Measurements from ENCODE around the gene SELENBP1. TPM values are rescaled to one million over a fixed set of nuclear protein-coding genes. Genes with fewer than 3 reads are reported as not detected.

Gene SELENBP1
- polyA plus RNA-seq, 1 of the 3 experiments (the other 2 are of a cell fraction) = 0.16 TPM

DNA sequence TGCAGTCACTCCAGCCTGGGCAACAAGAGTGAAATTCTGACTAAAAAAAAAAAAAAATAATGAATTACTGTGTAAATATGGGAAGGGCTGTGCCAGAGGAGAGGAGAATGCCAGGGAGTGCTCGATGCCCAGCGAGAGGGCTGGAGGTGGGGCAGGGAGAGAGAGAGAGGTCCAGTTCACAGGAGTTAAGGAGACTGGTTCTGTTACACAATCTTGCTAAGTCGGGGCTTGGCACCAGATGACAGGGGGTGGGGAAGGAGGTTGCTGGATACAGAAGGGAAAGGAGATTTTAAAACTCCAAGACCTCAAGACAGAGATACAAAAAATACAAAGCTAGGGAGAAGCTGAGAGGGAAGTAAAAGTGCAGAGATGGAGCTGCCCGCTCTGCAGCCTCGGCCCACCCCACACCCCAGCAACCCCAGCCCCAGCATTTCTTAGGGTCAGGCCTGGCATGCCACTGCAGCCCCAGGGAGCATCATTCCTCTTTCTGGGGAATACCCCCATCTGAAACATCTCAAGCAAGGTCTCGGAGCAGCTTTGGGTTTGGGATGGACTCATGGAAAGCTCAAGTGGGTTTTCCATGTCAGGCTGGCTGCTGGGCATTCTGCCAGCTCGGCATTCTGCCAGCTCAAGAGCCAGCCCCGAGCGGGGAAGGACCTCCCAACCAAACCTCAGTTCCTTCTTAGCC, 991 bp downstream of the SELENBP1 start:
- Histone ChIP-seq H2AFZ (ENCODE audit: low read depth) (0 out of 2 replicates have a peak overlapping the region, but pooled peaks have one; percentile 16), H3K27me3 (ENCODE audit: insufficient read depth) (no peaks in the 10 kb centered on the region), H3F3A (replicated peaks; ENCODE audit: insufficient read depth) (no peaks in the 10 kb centered on the region), H3K79me2 (ENCODE audit: insufficient read depth) (no peaks in the 10 kb centered on the region), H3K9me3 (no peaks in the 10 kb centered on the region), H3K4me3 (ENCODE audit: low read depth in 2 of 2, low read length in 1 of 2) (no peak overlapping the region), H3K36me3 (replicated peaks in 1 of 2; ENCODE audit: control insufficient read depth in 1 of 2, insufficient read depth in 2 of 2, low read length in 1 of 2) (no peaks in the 10 kb centered on the region), H4K20me1 (ENCODE audit: insufficient read depth) (no peaks in the 10 kb centered on the region), H3K9me2 (no peaks in the 10 kb centered on the region), H3K4me1 (ENCODE audit: control insufficient read depth in 1 of 2, insufficient read depth in 2 of 2, low read depth in 1 of 2, low read length in 1 of 2) (peaks cover 0 to 15% of the 10 kb centered on the region in 2 experiments; a peak in 1 of 4 replicates), H3K9ac (no peak overlapping the region), H3K4me2 (no peak overlapping the region), H3K27ac (ENCODE audit: low read depth in 2 of 2, low read length in 1 of 2) (no peak overlapping the region)
- TF ChIP-seq IRF3 (IDR thresholded peaks at IDR 0.05; ENCODE audit: low read depth, low read length) (no peak), NFIC (IDR thresholded peaks at IDR 0.05; ENCODE audit: borderline replicate concordance) (peak; percentile 62)
- TF ChIP-seq, protein P1, sequence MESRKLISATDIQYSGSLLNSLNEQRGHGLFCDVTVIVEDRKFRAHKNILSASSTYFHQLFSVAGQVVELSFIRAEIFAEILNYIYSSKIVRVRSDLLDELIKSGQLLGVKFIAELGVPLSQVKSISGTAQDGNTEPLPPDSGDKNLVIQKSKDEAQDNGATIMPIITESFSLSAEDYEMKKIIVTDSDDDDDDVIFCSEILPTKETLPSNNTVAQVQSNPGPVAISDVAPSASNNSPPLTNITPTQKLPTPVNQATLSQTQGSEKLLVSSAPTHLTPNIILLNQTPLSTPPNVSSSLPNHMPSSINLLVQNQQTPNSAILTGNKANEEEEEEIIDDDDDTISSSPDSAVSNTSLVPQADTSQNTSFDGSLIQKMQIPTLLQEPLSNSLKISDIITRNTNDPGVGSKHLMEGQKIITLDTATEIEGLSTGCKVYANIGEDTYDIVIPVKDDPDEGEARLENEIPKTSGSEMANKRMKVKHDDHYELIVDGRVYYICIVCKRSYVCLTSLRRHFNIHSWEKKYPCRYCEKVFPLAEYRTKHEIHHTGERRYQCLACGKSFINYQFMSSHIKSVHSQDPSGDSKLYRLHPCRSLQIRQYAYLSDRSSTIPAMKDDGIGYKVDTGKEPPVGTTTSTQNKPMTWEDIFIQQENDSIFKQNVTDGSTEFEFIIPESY (IDR thresholded peaks at IDR 0.05; ENCODE audit: borderline replicate concordance, low read depth) = no peak
- WGBS (ENCODE audit: low lambda C conversion rate) = 38% methylated on average over 9 of the region's 9 CpGs
- ChIA-PET POLR2A (interaction anchor here (0.7 kb wide), 1 partner anchor 28 kb away, joined by 3 read pairs; the partner anchor contains the start of gene PSMB4), CTCF (interaction anchor here (0.6 to 2.7 kb wide), 4 partner anchors 11 to 70 kb away, joined by 3 to 12 read pairs (median 4); partner anchors contain the start of gene PI4KB)
- DNase-seq = peak; percentile 80

DNA sequence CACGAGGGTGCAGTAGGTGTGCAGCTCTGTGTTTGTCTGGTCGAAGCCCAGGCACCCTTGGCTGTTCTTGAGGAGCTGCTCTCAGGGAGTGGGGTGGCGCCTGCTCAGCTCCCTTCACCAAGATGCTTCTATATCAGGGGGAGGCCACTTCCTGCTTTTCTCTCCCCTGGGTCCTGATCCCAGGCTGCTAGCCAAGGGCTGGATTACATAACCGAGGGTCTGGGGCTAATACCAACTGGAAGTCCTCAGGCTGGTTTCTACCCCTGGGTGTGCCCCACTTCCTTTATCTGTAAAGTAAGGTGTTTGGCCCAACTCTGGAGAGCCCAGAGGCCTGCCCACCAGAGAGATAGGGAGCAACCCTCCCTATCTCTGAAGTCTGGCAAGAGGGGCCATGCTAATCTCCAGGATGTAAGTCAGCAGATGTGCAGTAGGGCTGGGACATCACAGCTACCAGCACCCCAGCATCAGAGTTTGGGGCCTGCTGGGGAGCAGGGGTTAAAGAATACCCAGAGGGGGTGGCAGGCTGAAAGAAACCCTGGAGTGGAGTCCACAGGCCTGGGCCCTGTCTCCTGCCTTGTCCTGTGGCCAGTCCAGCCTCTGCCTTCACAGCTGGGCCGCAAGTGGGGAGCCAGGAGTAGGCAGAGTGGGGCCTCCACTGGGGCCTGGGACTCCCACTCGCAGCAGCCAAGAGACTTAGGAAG, 2.1 kb downstream of the SELENBP1 start:
- Histone ChIP-seq H3K4me2 (no peak overlapping the region), H3K27ac (ENCODE audit: low read depth in 2 of 2, low read length in 1 of 2) (no peak overlapping the region), H3K4me1 (ENCODE audit: control insufficient read depth in 1 of 2, insufficient read depth in 2 of 2, low read depth in 1 of 2, low read length in 1 of 2) (peaks cover 0 to 15% of the 10 kb centered on the region in 2 experiments; a peak in 1 of 4 replicates), H3K9me3 (no peaks in the 10 kb centered on the region), H3K9me2 (no peaks in the 10 kb centered on the region), H3K4me3 (ENCODE audit: low read depth in 2 of 2, low read length in 1 of 2) (no peak overlapping the region), H3K9ac (no peak overlapping the region), H3F3A (replicated peaks; ENCODE audit: insufficient read depth) (no peaks in the 10 kb centered on the region), H4K20me1 (ENCODE audit: insufficient read depth) (no peaks in the 10 kb centered on the region), H3K27me3 (ENCODE audit: insufficient read depth) (no peaks in the 10 kb centered on the region), H2AFZ (ENCODE audit: low read depth) (no peak overlapping the region), H3K36me3 (replicated peaks in 1 of 2; ENCODE audit: control insufficient read depth in 1 of 2, insufficient read depth in 2 of 2, low read length in 1 of 2) (no peaks in the 10 kb centered on the region), H3K79me2 (ENCODE audit: insufficient read depth) (no peaks in the 10 kb centered on the region)
- CTCF ChIA-PET = interaction anchor here (1.4 to 2.7 kb wide), 3 partner anchors 12 to 70 kb away, joined by 3 to 12 read pairs (median 5); no protein-coding TSS in a partner anchor
- 92% methylated on average over 2 of the region's 6 CpGs for WGBS (ENCODE audit: low lambda C conversion rate)
- no peak for DNase-seq
- POLR2A ChIA-PET = interaction anchor here (1.1 kb wide), 1 partner anchor 29 kb away, joined by 3 read pairs; the partner anchor contains the start of gene PSMB4
- TF ChIP-seq NFIC (IDR thresholded peaks at IDR 0.05; ENCODE audit: borderline replicate concordance) (no peak), CHD2 (IDR thresholded peaks at IDR 0.05; ENCODE audit: low read length, partially characterized antibody) (no peak), EZH2phosphoT487 (IDR thresholded peaks at IDR 0.05; ENCODE audit: borderline replicate concordance, low read depth) (no peak), MEF2A (IDR thresholded peaks at IDR 0.05; ENCODE audit: borderline replicate concordance, low read depth) (no peak), RCOR1 (IDR thresholded peaks at IDR 0.05; ENCODE audit: low read length) (no peak), USF1 (IDR thresholded peaks at IDR 0.05; ENCODE audit: borderline replicate concordance, low read depth) (no peak), SMC3 (IDR thresholded peaks at IDR 0.05; ENCODE audit: low read depth, low read length) (no peak), TAF1 (IDR thresholded peaks at IDR 0.05; ENCODE audit: borderline replicate concordance, low read depth, low read length) (no peak), RFX5 (IDR thresholded peaks at IDR 0.05; ENCODE audit: low read length) (no peak), GABPA (IDR thresholded peaks at IDR 0.05; ENCODE audit: low read depth) (no peak)
- TF ChIP-seq, protein P2, sequence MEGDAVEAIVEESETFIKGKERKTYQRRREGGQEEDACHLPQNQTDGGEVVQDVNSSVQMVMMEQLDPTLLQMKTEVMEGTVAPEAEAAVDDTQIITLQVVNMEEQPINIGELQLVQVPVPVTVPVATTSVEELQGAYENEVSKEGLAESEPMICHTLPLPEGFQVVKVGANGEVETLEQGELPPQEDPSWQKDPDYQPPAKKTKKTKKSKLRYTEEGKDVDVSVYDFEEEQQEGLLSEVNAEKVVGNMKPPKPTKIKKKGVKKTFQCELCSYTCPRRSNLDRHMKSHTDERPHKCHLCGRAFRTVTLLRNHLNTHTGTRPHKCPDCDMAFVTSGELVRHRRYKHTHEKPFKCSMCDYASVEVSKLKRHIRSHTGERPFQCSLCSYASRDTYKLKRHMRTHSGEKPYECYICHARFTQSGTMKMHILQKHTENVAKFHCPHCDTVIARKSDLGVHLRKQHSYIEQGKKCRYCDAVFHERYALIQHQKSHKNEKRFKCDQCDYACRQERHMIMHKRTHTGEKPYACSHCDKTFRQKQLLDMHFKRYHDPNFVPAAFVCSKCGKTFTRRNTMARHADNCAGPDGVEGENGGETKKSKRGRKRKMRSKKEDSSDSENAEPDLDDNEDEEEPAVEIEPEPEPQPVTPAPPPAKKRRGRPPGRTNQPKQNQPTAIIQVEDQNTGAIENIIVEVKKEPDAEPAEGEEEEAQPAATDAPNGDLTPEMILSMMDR (IDR thresholded peaks at IDR 0.05) = no peak
- TF ChIP-seq, protein P3, sequence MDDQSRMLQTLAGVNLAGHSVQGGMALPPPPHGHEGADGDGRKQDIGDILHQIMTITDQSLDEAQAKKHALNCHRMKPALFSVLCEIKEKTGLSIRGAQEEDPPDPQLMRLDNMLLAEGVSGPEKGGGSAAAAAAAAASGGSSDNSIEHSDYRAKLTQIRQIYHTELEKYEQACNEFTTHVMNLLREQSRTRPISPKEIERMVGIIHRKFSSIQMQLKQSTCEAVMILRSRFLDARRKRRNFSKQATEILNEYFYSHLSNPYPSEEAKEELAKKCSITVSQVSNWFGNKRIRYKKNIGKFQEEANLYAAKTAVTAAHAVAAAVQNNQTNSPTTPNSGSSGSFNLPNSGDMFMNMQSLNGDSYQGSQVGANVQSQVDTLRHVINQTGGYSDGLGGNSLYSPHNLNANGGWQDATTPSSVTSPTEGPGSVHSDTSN (IDR thresholded peaks at IDR 0.05) = no peak
- TF ChIP-seq, protein P1 (IDR thresholded peaks at IDR 0.05; ENCODE audit: borderline replicate concordance, low read depth) = no peak
